ENCODE measurements around the gene LMLN.
"Not testable (repeated sequence)": the region's sequence is repeated elsewhere in the genome, so short reads cannot be mapped to it uniquely, and the experiment has no call there.

The LMLN gene

GRCh38 chr3:198027045-198027798 is 67.2 kb downstream of the LMLN start:
- no peak for DNase-seq (ENCODE audit: low spot score)

GRCh38 chr3:198027799-198028390 is 67.9 kb downstream of the LMLN start:
- no peak for DNase-seq (ENCODE audit: low spot score)

- DNase-seq (ENCODE audit: low spot score): no peak
These were observed 68.7 kb downstream of the LMLN start for GRCh38 chr3:198028718-198029117.

GRCh38 chr3:198030125-198030524 is 70.1 kb downstream of the LMLN start:
- DNase-seq (ENCODE audit: low spot score): no peak

- DNase-seq (ENCODE audit: low spot score): no peak
These were observed 70.7 kb downstream of the LMLN start for GRCh38 chr3:198030726-198031125.

GRCh38 chr3:198032039-198032936 is 72.3 kb downstream of the LMLN start:
- DNase-seq (ENCODE audit: low spot score): no peak

GRCh38 chr3:198043119-198043518 is 83.1 kb downstream of the LMLN start:
- DNase-seq (ENCODE audit: low spot score): peak; percentile 29

GRCh38 chr3:198046120-198046857 is 86.3 kb downstream of the LMLN start:
- no peak for DNase-seq (ENCODE audit: low spot score)

- DNase-seq (ENCODE audit: low spot score): no peak
These were observed 88.4 kb downstream of the LMLN start for GRCh38 chr3:198048445-198048844.

- no peak for DNase-seq (ENCODE audit: low spot score)
These were observed 91.8 kb downstream of the LMLN start for GRCh38 chr3:198051836-198052235.

GRCh38 chr3:198053462-198053861 is 93.4 kb downstream of the LMLN start:
- not testable (repeated sequence) for DNase-seq (ENCODE audit: low spot score)

GRCh38 chr3:198061119-198062067 is 101.4 kb downstream of the LMLN start:
- DNase-seq (ENCODE audit: low spot score): no peak

GRCh38 chr3:198062068-198062465 is 102.0 kb downstream of the LMLN start:
- no peak for DNase-seq (ENCODE audit: low spot score)

- DNase-seq (ENCODE audit: low spot score): no peak
These were observed 104.4 kb downstream of the LMLN start for GRCh38 chr3:198064420-198064819.

GRCh38 chr3:198065897-198066296 is 105.9 kb downstream of the LMLN start:
- no peak for DNase-seq (ENCODE audit: low spot score)

GRCh38 chr3:198067416-198067815 is 107.4 kb downstream of the LMLN start:
- no peak for DNase-seq (ENCODE audit: low spot score)

- DNase-seq (ENCODE audit: low spot score): no peak
These were observed 110.9 kb downstream of the LMLN start for GRCh38 chr3:198070871-198071270.

GRCh38 chr3:198071602-198072287 is 111.7 kb downstream of the LMLN start:
- DNase-seq (ENCODE audit: low spot score): no peak

GRCh38 chr3:198076722-198077308 is 116.8 kb downstream of the LMLN start:
- no peak for DNase-seq (ENCODE audit: low spot score)

Data from globus pallidus (tissue), 1 donor.